HepG2 (cell line): ENCODE data around the gene TGM4. TPM values are rescaled to one million over a fixed set of nuclear protein-coding genes. Genes with fewer than 3 reads are reported as not detected.

Experiments
- ATAC-seq: fragments of 200-7000 bp; cut with Tn5 transposase; 3 replicates; pipeline ENCODE4 v1.9.1; 2020; ENCODE audit warnings: mild to moderate bottlenecking, moderate library complexity
- BruUV-seq: library from RNA; stranded (reverse); fragments of 400-500 nt; replicated peaks from 2 replicates; lab custom pipeline; 2021; lab: Mats Ljungman, UMichigan
- CTCF ChIA-PET: fragments of 300-600 bp; formaldehyde crosslinking; extraction: SDS; loops from one replicate; lab custom pipeline; 2021; ENCODE audit warnings: low total read pairs, inconsistent platforms, low intra/inter-chr PET ratio; lab: Yijun Ruan, JAX
- POLR2A ChIA-PET: fragments of 350-600 bp; sonication (Branson Sonifier 250); formaldehyde crosslinking; loops from one replicate; lab custom pipeline; 2020; ENCODE audit warnings: antibody characterized with exemption, inconsistent platforms; lab: Yijun Ruan, JAX
- DNase-seq: peaks from one replicate; pipeline ENCODE4 v3.0.0-alpha.2; 2015; ENCODE audit warnings: low spot score
- FAIRE-seq: peaks from 3 replicates; lab custom pipeline; 2011; peaks lifted over from hg19 to GRCh38; lab: Jason Lieb, UNC
- H2AFZ ChIP-seq: one replicate; pipeline ENCODE4 v1.6.1; 2011; ENCODE audit warnings: low read length, inconsistent platforms
- H3K27ac ChIP-seq: fragments of 300-600 bp; 3 replicates; pipeline ENCODE4 v1.8.0; 2011; ENCODE audit warnings: mixed run types, mild to moderate bottlenecking, mixed read lengths, low read length, inconsistent platforms; ENCODE audit not compliant: insufficient read depth; ENCODE audit errors: extremely low read length
- H3K27me3 ChIP-seq, 2 experiments: fragments of 200-600 bp in 1 of 2; 2 replicates in 1 of 2; 3 replicates in 1 of 2; pipeline versions ENCODE4 v1.6.0 to v1.8.0; 2011; ENCODE audit warnings: low read length in 2 of 2, mild to moderate bottlenecking in 2 of 2, moderate library complexity in 2 of 2, inconsistent platforms in 1 of 2; ENCODE audit not compliant: insufficient read depth in 2 of 2, control insufficient read depth in 1 of 2
- H3K36me3 ChIP-seq, 2 experiments: fragments of 200-600 bp in 1 of 2; replicated peaks in 1 of 2; 2 replicates in 1 of 2; 3 replicates in 1 of 2; pipeline versions ENCODE4 v1.5.1 to v1.8.0; 2011; ENCODE audit warnings: low read length in 2 of 2, inconsistent platforms in 1 of 2; ENCODE audit not compliant: insufficient read depth in 2 of 2, control insufficient read depth in 1 of 2
- H3K4me1 ChIP-seq: 2 replicates; pipeline ENCODE4 v1.5.1; 2012; ENCODE audit warnings: low read length, inconsistent platforms; ENCODE audit not compliant: insufficient read depth
- H3K4me2 ChIP-seq: 2 replicates; pipeline ENCODE4 v1.6.0; 2011; ENCODE audit warnings: low read depth, low read length, inconsistent platforms
- H3K4me3 ChIP-seq, 3 experiments: fragments of 200-600 bp in 1 of 3; sonication (generic), shearing (Covaris generic) in 1 of 3; replicated peaks in 1 of 3; 2 replicates each; pipeline ENCODE4 v1.5.1; 2011 to 2016; ENCODE audit warnings: low read length in 3 of 3, inconsistent platforms in 2 of 3, low read depth in 2 of 3, mild to moderate bottlenecking in 2 of 3, control low read depth in 1 of 3, mixed read lengths in 1 of 3; ENCODE audit not compliant: insufficient read depth in 1 of 3
- H3K79me2 ChIP-seq: one replicate; pipeline ENCODE4 v1.6.1; 2011; ENCODE audit warnings: low read length, inconsistent platforms; ENCODE audit not compliant: insufficient read depth
- H3K9ac ChIP-seq: 2 replicates; pipeline ENCODE4 v1.6.0; 2011; ENCODE audit warnings: mild to moderate bottlenecking, low read depth, low read length, inconsistent platforms; ENCODE audit not compliant: insufficient read depth
- H3K9me3 ChIP-seq: 2 replicates; pipeline ENCODE4 v1.5.1; 2012; ENCODE audit warnings: mild to moderate bottlenecking, low read length
- H4K20me1 ChIP-seq: 2 replicates; pipeline ENCODE4 v1.6.0; 2011; ENCODE audit warnings: inconsistent platforms, mild to moderate bottlenecking, low read length, moderate library complexity; ENCODE audit not compliant: insufficient read depth
- ADNP ChIP-seq: sonication (generic); formaldehyde crosslinking; IDR thresholded peaks from 2 replicates; pipeline ENCODE4 v1.4.0; 2020; ENCODE audit warnings: missing genetic modification reagents
- CEBPZ ChIP-seq: IDR thresholded peaks from 2 replicates; pipeline ENCODE4 v1.6.1; 2012; ENCODE audit warnings: low read length, improper control_type of control experiment
- CENPT ChIP-seq: sonication (generic); formaldehyde crosslinking; IDR thresholded peaks from 2 replicates; pipeline ENCODE4 v1.8.0; 2022; ENCODE audit warnings: low read depth, mild to moderate bottlenecking, moderate library complexity, missing genetic modification reagents
- ETS1 ChIP-seq: sonication (generic); formaldehyde crosslinking; IDR thresholded peaks from 2 replicates; pipeline ENCODE4 v1.4.0; 2020; ENCODE audit warnings: missing genetic modification reagents
- GPN1 ChIP-seq: sonication (generic); formaldehyde crosslinking; IDR thresholded peaks from 2 replicates; pipeline ENCODE4 v1.5.1; 2020; ENCODE audit warnings: missing genetic modification reagents, borderline replicate concordance
- HNF4A ChIP-seq: sonication (generic); formaldehyde crosslinking; IDR thresholded peaks from 2 replicates; pipeline ENCODE4 v1.4.0; 2020; ENCODE audit warnings: missing genetic modification reagents
- HOXA3 ChIP-seq: sonication (generic); formaldehyde crosslinking; IDR thresholded peaks from 2 replicates; pipeline ENCODE4 v1.5.0; 2020; ENCODE audit warnings: missing genetic modification reagents
- KLF6 ChIP-seq: IDR thresholded peaks from 2 replicates; pipeline ENCODE4 v1.8.0; 2016; ENCODE audit warnings: missing biosample characterization, missing genetic modification reagents
- MLLT10 ChIP-seq: sonication (generic); formaldehyde crosslinking; IDR thresholded peaks from 2 replicates; pipeline ENCODE4 v1.4.0; 2020; ENCODE audit warnings: missing genetic modification reagents
- TAF15 ChIP-seq: fragments of 200-400 bp; formaldehyde crosslinking; IDR thresholded peaks from one replicate; pipeline ENCODE4 v1.6.1; 2018; ENCODE audit warnings: mild to moderate bottlenecking, low read depth, low read length; ENCODE audit not compliant: poor library complexity, severe bottlenecking
- ZC3H13 ChIP-seq: sonication (generic); formaldehyde crosslinking; IDR thresholded peaks from 2 replicates; pipeline ENCODE4 v1.8.1; 2023; ENCODE audit warnings: mild to moderate bottlenecking, missing genetic modification reagents, moderate library complexity
- ZNF44 ChIP-seq: sonication (generic); formaldehyde crosslinking; IDR thresholded peaks from 2 replicates; pipeline ENCODE4 v1.5.1; 2020; ENCODE audit warnings: mild to moderate bottlenecking, missing genetic modification reagents
- WGBS: methylation state at CpG from one replicate; pipeline ENCODE4 v1.1.6; 2017; ENCODE audit warnings: low lambda C conversion rate; 5-methylcytosine and 5-hydroxymethylcytosine counted together
- in situ Hi-C: cut with HindIII; loops from 2 replicates; pipeline ENCODE4 v1.10.0; 2017; ENCODE audit warnings: low pct_unique_long_range_greater_than_20kb; ENCODE audit not compliant: extremely low pct_ligation_motif_present
- intact Hi-C: fragments of 100-400 bp; cut with micrococcal nuclease; formaldehyde crosslinking; loops from one replicate; pipeline ENCODE4 v1.10.0; 2022; ENCODE audit not compliant: unreplicated experiment
- polyA plus RNA-seq, 8 experiments: library from polyadenylated mRNA; depleted of rRNA in 3 of 8; stranded (reverse) in 7 of 8; unstranded in 1 of 8; fragments of >200 nt; fragmentation: Illumina TruSeq in 4 of 8; extraction: Trizol in 4 of 8; gene quantifications; 2 replicates each; pipeline versions ENCODE4 v1.2.1 to v1.2.3, GENCODE V29; 2011 to 2016; ENCODE audit warnings: low read depth in 4 of 8, missing spikeins in 1 of 8, mixed read lengths in 1 of 8; ENCODE audit not compliant: insufficient read depth in 1 of 8
- total RNA-seq, 5 experiments: library from RNA; depleted of rRNA; stranded (reverse); fragments of >200 nt; fragmentation: Illumina TruSeq; extraction: Trizol; gene quantifications; 2 replicates each; pipeline ENCODE4 v1.2.3, GENCODE V29; 2016; ENCODE audit warnings: low read depth in 1 of 5
- TF ChIP-seq, protein P1 (sequence below): sonication (generic); formaldehyde crosslinking; IDR thresholded peaks from 2 replicates; pipeline ENCODE4 v1.4.0; 2020; ENCODE audit warnings: mild to moderate bottlenecking, missing genetic modification reagents
- TF ChIP-seq, protein P2 (sequence below): sonication (generic); formaldehyde crosslinking; conservative IDR thresholded peaks from 2 replicates; pipeline ENCODE4 v1.4.0; 2020; ENCODE audit warnings: mild to moderate bottlenecking, missing genetic modification reagents, moderate library complexity

TGM4 gene
- total and polyA plus RNA-seq, 2 of the 13 experiments (the other 11 are each of a cell fraction or from before 2014, with no cell fraction given), result 0.07 to 0.15 TPM

DNA sequence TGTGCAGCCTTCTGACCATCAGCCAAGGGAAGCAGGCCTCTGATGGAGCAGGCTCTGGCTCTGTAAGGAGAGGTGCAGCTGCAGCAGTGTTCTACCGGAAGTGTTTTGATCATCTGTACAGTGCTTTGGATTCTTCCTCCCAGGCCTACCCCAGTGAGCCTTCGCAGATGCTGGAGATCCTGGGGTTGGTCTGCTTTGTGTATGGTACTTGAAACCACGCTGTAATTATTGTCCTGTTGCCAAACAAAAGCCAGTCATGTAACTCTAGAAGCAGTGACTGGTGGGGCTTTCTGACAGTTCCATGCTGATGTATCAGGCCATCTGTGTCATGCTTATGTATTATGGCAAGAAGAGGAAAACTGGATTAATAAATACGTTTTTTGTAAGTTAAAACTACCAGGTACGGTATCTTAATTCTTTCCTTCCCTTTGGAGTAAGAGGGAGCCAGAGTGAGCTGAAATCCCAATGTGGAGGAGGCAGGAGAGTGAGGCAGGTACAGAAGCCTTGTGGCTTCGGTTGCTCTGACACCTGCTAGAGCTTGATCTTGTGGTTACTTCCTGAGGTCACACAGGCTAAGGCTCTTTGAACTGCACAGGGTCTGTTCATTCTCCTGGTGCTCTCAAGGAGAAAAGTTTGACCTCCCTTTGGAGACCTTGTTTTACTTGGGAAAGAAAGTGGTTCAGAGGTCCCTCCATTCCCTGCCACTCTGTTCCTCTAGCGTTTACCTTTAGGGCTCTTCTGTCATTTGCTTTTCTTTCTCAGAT is 9.0 kb upstream of the TGM4 start:
- in situ Hi-C loops, result no loop called here
- no peaks in the 10 kb centered on the region for H3K27me3 ChIP-seq
- H3K9ac ChIP-seq, result no peak overlapping the region
- H2AFZ ChIP-seq, result no peak overlapping the region
- BruUV-seq, result no TSS peak
- H3K4me3 ChIP-seq, result no peak overlapping the region
- no peaks in the 10 kb centered on the region for H3K9me3 ChIP-seq
- FAIRE-seq (no peak), DNase-seq (no peak), ATAC-seq (no peak)
- peaks cover 16% of the 10 kb centered on the region for H3K4me1 ChIP-seq
- no peak overlapping the region for H3K4me2 ChIP-seq
- H3K79me2 ChIP-seq, result peaks cover 4% of the 10 kb centered on the region
- CTCF ChIA-PET, result no interaction called here
- 95% methylated on average over 6 of the region's 7 CpGs for WGBS
- H4K20me1 ChIP-seq, result no peaks in the 10 kb centered on the region
- no peak overlapping the region for H3K27ac ChIP-seq
- H3K36me3 ChIP-seq, result peaks cover 0 to 3% of the 10 kb centered on the region in 2 experiments; a peak in 1 of 5 replicates
- intact Hi-C loops, result no loop called here
- POLR2A ChIA-PET, result no interaction called here
- TF ChIP-seq TAF15 (no peak), ADNP (no peak), CEBPZ (no peak), HNF4A (no peak), ZC3H13 (CRISPR knock-in tag) (no peak), MLLT10 (CRISPR knock-in tag) (no peak), ETS1 (no peak), CENPT (CRISPR knock-in tag) (no peak), KLF6 (no peak), GPN1 (no peak), ZNF44 (no peak), HOXA3 (CRISPR knock-in tag) (no peak)
- TF ChIP-seq, protein P1, sequence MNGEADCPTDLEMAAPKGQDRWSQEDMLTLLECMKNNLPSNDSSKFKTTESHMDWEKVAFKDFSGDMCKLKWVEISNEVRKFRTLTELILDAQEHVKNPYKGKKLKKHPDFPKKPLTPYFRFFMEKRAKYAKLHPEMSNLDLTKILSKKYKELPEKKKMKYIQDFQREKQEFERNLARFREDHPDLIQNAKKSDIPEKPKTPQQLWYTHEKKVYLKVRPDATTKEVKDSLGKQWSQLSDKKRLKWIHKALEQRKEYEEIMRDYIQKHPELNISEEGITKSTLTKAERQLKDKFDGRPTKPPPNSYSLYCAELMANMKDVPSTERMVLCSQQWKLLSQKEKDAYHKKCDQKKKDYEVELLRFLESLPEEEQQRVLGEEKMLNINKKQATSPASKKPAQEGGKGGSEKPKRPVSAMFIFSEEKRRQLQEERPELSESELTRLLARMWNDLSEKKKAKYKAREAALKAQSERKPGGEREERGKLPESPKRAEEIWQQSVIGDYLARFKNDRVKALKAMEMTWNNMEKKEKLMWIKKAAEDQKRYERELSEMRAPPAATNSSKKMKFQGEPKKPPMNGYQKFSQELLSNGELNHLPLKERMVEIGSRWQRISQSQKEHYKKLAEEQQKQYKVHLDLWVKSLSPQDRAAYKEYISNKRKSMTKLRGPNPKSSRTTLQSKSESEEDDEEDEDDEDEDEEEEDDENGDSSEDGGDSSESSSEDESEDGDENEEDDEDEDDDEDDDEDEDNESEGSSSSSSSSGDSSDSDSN (CRISPR knock-in tag), result no peak
- TF ChIP-seq, protein P2, sequence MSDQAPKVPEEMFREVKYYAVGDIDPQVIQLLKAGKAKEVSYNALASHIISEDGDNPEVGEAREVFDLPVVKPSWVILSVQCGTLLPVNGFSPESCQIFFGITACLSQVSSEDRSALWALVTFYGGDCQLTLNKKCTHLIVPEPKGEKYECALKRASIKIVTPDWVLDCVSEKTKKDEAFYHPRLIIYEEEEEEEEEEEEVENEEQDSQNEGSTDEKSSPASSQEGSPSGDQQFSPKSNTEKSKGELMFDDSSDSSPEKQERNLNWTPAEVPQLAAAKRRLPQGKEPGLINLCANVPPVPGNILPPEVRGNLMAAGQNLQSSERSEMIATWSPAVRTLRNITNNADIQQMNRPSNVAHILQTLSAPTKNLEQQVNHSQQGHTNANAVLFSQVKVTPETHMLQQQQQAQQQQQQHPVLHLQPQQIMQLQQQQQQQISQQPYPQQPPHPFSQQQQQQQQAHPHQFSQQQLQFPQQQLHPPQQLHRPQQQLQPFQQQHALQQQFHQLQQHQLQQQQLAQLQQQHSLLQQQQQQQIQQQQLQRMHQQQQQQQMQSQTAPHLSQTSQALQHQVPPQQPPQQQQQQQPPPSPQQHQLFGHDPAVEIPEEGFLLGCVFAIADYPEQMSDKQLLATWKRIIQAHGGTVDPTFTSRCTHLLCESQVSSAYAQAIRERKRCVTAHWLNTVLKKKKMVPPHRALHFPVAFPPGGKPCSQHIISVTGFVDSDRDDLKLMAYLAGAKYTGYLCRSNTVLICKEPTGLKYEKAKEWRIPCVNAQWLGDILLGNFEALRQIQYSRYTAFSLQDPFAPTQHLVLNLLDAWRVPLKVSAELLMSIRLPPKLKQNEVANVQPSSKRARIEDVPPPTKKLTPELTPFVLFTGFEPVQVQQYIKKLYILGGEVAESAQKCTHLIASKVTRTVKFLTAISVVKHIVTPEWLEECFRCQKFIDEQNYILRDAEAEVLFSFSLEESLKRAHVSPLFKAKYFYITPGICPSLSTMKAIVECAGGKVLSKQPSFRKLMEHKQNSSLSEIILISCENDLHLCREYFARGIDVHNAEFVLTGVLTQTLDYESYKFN (CRISPR knock-in tag), result no peak
